ENCODE data around the gene SLC39A11.
"Not testable (repeated sequence)": the region's sequence is repeated elsewhere in the genome, so short reads cannot be mapped to it uniquely, and the experiment has no call there.

SLC39A11 gene

DNA sequence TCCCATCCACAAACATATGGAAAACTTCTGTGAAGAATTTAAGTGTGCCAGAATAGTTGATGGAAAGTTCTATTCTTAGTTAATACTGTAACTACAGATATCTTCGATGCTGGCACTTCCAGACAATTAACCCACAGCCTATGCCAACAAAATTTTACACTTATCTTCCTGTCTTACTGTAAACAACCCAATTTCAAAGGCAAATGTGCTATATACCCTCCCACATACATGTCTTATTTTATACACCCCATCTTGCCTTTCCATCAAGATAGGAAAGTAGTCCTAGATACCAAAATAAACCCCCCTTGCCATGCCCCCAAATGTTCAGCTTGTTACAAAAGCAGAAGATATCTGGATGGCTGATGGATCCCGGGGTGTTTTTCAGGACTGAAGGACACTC lies 306.3 kb downstream of the SLC39A11 start:
- no peak for DNase-seq (ENCODE audit: low read depth)

DNA sequence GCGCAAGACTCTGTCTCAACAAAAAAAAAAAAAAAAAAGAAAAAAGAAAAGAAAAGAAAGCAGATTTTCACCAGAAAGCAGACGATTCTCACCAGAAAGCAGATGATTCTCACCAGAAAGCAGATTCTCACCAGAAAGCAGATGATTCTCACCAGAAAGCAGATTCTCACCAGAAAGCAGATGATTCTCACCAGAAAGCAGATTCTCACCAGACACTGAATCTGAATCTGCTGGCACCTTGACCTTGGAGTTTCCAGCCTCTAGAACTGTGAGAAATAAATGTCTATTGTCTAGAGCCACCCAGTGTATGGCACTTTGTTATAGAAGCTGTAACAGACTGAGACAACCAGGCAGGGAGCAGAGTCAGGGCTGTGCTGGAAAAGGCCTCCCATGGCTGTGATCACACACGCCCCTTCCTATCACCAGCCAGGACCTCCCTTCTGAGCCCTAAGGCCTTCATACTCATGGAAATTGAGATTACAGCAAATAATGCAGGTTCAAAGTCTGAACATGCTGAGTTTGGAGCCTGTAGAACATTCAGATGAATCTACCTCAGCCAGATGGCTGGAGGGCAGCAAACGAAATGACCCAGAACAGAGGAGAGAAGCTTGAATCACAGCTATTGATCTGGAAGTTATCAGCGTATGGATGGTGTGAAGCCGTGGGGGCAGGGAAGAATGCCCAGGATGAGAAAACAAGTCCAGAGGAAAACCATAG lies 309.3 kb downstream of the SLC39A11 start:
- no peak for DNase-seq (ENCODE audit: low read depth)

DNA sequence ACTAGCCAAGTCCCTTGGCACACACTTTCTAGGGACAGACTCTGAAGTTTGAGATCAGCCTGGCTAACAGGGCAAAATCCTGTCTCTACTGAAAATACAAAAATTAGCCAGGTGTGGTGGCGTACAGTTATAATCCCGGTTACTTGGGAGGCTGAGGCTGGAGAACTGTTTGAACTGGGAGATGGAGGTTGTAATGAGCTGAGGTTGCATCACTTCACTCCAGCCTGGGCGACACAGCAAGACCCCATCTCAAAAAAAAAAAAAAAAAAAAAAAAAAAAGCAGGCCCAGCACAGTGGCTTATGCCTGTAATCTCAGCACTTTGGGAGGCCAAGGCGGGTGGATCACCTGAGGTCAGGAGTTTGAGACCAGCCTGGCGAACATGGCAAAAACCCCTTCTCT lies 310.1 kb downstream of the SLC39A11 start:
- not testable (repeated sequence) for DNase-seq (ENCODE audit: low read depth)

GRCh38 chr17:72778169-72779151 lies 314.0 kb downstream of the SLC39A11 start:
- no peak for DNase-seq (ENCODE audit: low read depth)

GRCh38 chr17:72775919-72776318 lies 316.6 kb downstream of the SLC39A11 start:
- no peak for DNase-seq (ENCODE audit: low read depth)

GRCh38 chr17:72775237-72775636 lies 317.3 kb downstream of the SLC39A11 start:
- no peak for DNase-seq (ENCODE audit: low read depth)

- no peak for DNase-seq (ENCODE audit: low read depth)
Measured at GRCh38 chr17:72774236-72774635, 318.3 kb downstream of the SLC39A11 start.

DNA sequence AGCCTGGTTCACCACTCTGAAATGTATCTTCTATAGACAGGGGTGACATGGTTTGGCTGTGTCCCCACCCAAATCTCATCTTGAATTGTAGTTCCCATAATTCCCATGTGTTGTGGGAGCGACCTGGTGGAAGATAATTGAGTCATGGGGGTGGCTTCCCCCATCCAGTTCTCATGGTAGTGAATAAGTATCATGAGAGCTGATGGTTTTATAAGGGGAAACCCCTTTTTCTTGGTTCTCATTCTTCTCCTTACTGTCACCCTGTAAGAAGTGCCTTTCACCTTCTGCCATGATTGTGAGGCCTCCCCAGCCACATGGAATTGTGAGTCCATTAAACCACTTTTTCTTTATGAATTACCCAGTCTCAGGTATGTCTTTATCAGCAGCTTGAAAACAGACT lies 319.3 kb downstream of the SLC39A11 start:
- not testable (repeated sequence) for DNase-seq (ENCODE audit: low read depth)

DNA sequence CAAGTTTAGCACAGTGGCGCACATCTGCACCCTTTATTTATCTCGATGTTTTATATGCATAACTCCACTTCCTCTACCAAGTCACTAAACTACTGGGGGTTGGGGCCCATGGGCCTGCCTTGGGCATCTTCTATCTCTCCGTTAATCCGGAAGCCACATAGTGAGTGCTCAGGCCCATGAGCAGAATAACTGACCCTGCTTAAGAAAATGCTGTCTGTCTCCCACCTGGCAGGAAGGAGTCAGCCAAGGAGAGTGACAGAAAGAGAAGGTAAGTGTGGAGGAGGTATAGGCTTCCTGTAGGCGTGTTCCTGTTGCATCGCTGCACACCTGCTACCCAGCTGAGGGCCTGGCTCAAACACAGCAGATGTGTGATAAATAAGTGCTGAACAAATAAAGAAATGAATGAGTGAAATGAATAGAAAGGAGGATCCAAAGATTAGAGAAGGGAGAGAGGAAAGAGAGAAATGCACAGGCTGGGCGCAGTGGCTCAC lies 320.1 kb downstream of the SLC39A11 start:
- DNase-seq (ENCODE audit: low read depth): no peak

DNA sequence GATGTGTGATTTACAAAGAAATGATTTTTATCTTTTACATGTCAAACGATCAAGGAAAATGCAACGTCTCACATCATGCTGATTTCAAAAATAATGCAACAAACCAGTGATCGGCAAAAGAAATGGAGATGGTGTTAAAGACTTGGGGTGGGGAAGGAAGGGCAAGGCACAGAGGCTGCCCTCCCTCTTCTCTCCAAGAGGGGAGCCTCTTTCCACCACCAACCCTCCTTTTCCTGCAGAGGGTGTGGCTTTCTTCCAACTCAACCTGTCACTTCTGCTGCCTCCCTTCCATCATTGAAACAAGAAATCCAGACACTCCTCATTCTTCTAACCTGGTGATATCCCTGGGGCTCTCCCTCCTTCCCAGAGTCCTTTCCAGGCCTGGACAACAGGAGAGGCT lies 320.8 kb downstream of the SLC39A11 start:
- no peak for DNase-seq (ENCODE audit: low read depth)

GRCh38 chr17:72766761-72767356 lies 325.6 kb downstream of the SLC39A11 start:
- no peak for DNase-seq (ENCODE audit: low read depth)

- DNase-seq (ENCODE audit: low read depth): no peak
Measured at GRCh38 chr17:72765368-72766153, 326.9 kb downstream of the SLC39A11 start.

DNA sequence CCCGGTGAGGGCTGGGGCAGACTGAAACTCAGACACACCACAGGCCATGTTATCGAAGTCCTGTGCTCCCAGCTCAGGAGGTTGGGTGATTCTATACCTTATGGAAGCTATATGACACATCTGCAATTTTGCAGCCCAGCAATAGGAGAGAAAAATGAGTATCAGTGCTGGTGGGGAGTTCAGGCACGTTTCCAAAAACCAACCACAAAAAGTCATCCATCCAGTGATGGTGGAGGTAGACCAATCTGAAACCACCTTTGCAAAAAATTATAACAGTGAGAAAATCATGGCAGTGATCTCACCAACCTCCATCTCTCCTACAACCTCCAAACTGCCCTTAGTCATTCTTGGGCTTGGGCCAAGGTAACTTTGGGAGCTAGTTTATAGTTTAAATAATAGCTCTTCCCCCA lies 327.9 kb downstream of the SLC39A11 start:
- no peak for DNase-seq (ENCODE audit: low read depth)

- DNase-seq (ENCODE audit: low read depth): no peak
Measured at GRCh38 chr17:72763981-72764380, 328.5 kb downstream of the SLC39A11 start.

DNA sequence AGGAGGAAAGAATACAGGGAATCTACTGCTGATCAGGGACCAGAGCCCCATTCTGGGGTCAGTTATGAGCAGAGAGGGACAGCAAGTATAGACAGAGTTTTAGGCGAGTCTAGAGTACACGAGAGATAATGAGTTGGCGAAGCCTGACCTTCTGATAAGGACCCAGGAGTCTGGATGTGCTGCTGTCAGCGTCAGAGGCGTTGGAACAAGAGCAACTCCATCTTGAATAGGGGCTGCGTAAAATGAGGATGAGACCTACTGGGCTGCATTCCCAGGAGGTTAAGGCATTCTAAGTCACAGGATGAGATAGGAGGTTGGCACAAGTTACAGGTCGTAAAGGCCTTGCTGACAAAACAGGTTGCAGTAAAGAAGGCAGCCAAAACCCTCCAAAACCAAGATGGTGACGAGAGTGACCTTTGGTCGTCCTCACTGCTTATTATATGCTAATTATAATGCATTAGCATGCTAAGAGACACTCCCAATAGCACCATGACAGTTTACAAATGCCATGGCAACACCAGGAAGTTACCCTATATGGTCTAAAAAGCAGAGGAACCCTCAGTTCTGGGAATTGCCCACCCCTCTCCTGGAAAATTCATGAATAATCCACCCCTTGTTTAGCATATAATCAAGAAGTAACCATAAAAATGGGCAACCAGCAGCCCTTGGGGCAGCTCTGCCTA lies 330.5 kb downstream of the SLC39A11 start:
- not testable (repeated sequence) for DNase-seq (ENCODE audit: low read depth)

DNA sequence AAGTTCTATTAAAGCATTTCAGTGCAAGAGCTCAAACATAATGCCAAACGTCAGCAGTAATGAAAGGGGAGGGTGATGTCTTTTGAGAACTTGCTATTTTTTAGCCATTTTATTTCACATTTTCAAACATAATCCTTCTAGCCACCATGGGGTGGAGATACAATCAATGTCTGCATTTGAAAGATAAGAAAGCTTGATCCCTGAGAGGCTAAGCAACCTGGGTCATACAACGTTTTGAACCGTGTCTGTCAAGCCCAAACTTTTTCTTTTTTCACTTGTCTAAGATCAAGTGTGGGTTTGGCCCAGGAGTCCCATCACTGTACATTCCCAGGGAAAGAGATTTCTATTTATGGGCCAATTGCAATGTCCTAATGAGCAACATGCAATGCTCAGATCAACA lies 331.1 kb downstream of the SLC39A11 start:
- DNase-seq (ENCODE audit: low read depth): no peak

DNA sequence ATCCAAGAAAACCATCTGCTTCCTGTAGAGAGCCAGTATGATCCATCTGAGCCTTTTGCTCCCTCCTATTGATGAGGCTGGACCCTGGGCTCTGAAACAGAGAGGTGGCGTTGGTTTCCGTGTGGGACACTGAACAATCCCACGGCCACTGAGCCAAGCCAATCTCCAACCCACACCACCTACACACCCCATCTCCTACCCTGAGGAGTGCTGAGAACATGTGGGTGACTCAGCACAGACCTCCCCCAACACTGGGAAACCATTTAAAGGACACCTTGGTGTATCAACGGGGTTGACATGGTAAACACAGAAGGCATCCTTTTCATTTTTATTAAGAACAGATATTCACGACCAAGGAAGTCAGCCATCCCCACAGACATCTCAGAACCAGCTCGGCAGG lies 332.1 kb downstream of the SLC39A11 start:
- DNase-seq (ENCODE audit: low read depth): no peak

DNA sequence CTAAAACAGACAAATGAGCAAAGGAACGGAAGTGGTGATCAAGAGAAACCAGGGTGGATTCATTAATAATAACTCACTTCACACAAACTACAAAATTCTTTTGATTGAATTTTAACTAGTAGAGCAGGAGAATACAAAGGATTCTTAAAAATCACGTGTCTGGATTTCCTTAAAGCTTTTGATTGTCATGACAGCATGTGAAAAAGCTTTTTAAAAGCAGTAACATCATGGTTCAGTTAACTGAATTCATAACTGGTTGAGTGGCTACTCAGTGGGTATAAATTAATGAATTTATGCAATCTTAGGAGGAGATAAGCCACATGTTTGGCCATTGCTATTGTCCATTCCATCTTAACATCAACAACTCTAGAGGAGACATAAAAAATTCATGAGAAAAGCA lies 333.2 kb downstream of the SLC39A11 start:
- DNase-seq (ENCODE audit: low read depth): no peak

DNA sequence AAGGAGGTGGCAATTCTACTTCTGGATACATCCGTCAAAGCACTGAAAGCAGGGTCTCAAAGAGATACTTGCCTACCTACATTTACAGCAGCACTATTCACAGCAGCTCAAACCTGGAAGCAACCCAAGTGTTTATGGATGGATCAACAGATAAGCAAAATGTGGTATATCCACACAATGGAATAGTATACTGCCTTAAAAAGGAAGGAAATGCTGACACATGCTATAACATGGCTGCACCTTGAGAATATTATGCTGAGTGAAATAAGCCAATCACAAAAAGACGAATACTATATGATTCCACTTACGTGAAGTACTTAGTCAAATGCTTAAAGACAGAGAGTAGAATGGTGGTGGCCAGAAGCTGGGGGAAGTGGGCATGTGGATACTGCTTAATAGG lies 336.2 kb downstream of the SLC39A11 start:
- no peak for DNase-seq (ENCODE audit: low read depth)

GRCh38 chr17:72754513-72754912 lies 338.0 kb downstream of the SLC39A11 start:
- no peak for DNase-seq (ENCODE audit: low read depth)

- no peak for DNase-seq (ENCODE audit: low read depth)
Measured at GRCh38 chr17:72751746-72752145, 340.7 kb downstream of the SLC39A11 start.

Measured in T follicular helper cell (primary cell).